Measurements from ENCODE around the gene NOCT.

DNA sequence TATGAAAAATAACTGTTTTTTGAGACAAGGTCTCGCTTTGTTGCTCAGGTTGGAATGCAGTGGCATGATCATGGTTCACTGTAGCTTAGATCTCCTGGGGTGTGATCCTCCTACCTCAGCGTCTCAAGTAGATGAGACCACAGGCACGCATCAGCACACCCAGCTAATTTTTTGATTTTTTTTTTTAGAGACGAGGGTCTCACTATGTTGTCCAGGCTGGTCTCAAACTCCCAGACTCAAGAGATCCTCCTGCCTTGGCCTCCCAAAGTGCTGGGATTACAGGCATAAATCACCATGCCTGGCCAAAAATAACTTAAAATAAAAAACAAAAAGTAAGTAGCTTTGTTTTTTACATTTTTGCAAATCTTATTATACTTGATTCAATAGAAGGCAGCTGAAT lies 63.3 kb downstream of the NOCT start:
- no peak for TF ChIP-seq RBAK (tag by site-specific recombination; IDR thresholded peaks at IDR 0.05)
- TF ChIP-seq ZNF404 (tag by site-specific recombination; IDR thresholded peaks at IDR 0.05): no peak
